Measurements from ENCODE around the gene ARID1B.
A peak's percentile ranks its signal among the peaks of the same experiment; 100 is the strongest.

Gene ARID1B

GRCh38 chr6:157148391-157149323 is 371.5 kb downstream of the ARID1B start:
- Histone ChIP-seq H3K27me3 (replicated peaks; ENCODE audit: control insufficient read depth, insufficient read depth, low read length) (no peaks in the 10 kb centered on the region), H3K4me1 (ENCODE audit: control insufficient read depth, insufficient read depth, low read length) (peaks cover 50% of the 10 kb centered on the region), H3K9ac (ENCODE audit: low read length) (peak overlapping the region; percentile 11), H3K36me3 (ENCODE audit: control insufficient read depth, insufficient read depth, low read length, severe bottlenecking) (peaks cover 20% of the 10 kb centered on the region), H3K9me3 (ENCODE audit: control insufficient read depth, low read length) (no peaks in the 10 kb centered on the region), H3K4me3 (ENCODE audit: low read length) (peak overlapping the region; percentile 38)
- peak; percentile 89 for DNase-seq (ENCODE audit: low read depth)

GRCh38 chr6:157150076-157150475 is 372.9 kb downstream of the ARID1B start:
- H3K27me3 ChIP-seq (replicated peaks; ENCODE audit: control insufficient read depth, insufficient read depth, low read length), result no peaks in the 10 kb centered on the region
- H3K4me1 ChIP-seq (ENCODE audit: control insufficient read depth, insufficient read depth, low read length), result peaks cover 40% of the 10 kb centered on the region

GRCh38 chr6:157151029-157151428 is 373.9 kb downstream of the ARID1B start:
- no peak for DNase-seq (ENCODE audit: low read depth)
- Histone ChIP-seq H3K36me3 (ENCODE audit: control insufficient read depth, insufficient read depth, low read length, severe bottlenecking) (peaks cover 27% of the 10 kb centered on the region), H3K4me1 (ENCODE audit: control insufficient read depth, insufficient read depth, low read length) (peaks cover 30% of the 10 kb centered on the region), H3K9me3 (ENCODE audit: control insufficient read depth, low read length) (no peaks in the 10 kb centered on the region), H3K4me3 (ENCODE audit: low read length) (no peak overlapping the region), H3K9ac (ENCODE audit: low read length) (no peak overlapping the region), H3K27me3 (replicated peaks; ENCODE audit: control insufficient read depth, insufficient read depth, low read length) (no peaks in the 10 kb centered on the region)

More at GRCh38 chr6:157150076-157150475, 372.9 kb downstream of the ARID1B start:
- H3K4me3 ChIP-seq (ENCODE audit: low read length), result no peak overlapping the region
- no peaks in the 10 kb centered on the region for H3K9me3 ChIP-seq (ENCODE audit: control insufficient read depth, low read length)
- H3K36me3 ChIP-seq (ENCODE audit: control insufficient read depth, insufficient read depth, low read length, severe bottlenecking), result peaks cover 24% of the 10 kb centered on the region
- DNase-seq (ENCODE audit: low read depth), result peak; percentile 26
- H3K9ac ChIP-seq (ENCODE audit: low read length), result no peak overlapping the region

- no peak overlapping the region for H3K9ac ChIP-seq (ENCODE audit: low read length)
- no peaks in the 10 kb centered on the region for H3K9me3 ChIP-seq (ENCODE audit: control insufficient read depth, low read length)
- peaks cover 27% of the 10 kb centered on the region for H3K4me1 ChIP-seq (ENCODE audit: control insufficient read depth, insufficient read depth, low read length)
- no peak overlapping the region for H3K4me3 ChIP-seq (ENCODE audit: low read length)
- no peaks in the 10 kb centered on the region for H3K27me3 ChIP-seq (replicated peaks; ENCODE audit: control insufficient read depth, insufficient read depth, low read length)
- DNase-seq (ENCODE audit: low read depth), result peak; percentile 74
- H3K36me3 ChIP-seq (ENCODE audit: control insufficient read depth, insufficient read depth, low read length, severe bottlenecking), result peaks cover 27% of the 10 kb centered on the region
Observed at GRCh38 chr6:157151989-157152388, 374.8 kb downstream of the ARID1B start.

- Histone ChIP-seq H3K9ac (ENCODE audit: low read length) (no peak overlapping the region), H3K27me3 (replicated peaks; ENCODE audit: control insufficient read depth, insufficient read depth, low read length) (no peaks in the 10 kb centered on the region), H3K4me1 (ENCODE audit: control insufficient read depth, insufficient read depth, low read length) (peaks cover 27% of the 10 kb centered on the region), H3K36me3 (ENCODE audit: control insufficient read depth, insufficient read depth, low read length, severe bottlenecking) (peaks cover 32% of the 10 kb centered on the region), H3K4me3 (ENCODE audit: low read length) (no peak overlapping the region), H3K9me3 (ENCODE audit: control insufficient read depth, low read length) (no peaks in the 10 kb centered on the region)
- DNase-seq (ENCODE audit: low read depth), result peak; percentile 18
Observed at GRCh38 chr6:157152556-157152955, 375.4 kb downstream of the ARID1B start.

- Histone ChIP-seq H3K4me3 (ENCODE audit: low read length) (no peak overlapping the region), H3K9ac (ENCODE audit: low read length) (no peak overlapping the region), H3K27me3 (replicated peaks; ENCODE audit: control insufficient read depth, insufficient read depth, low read length) (no peaks in the 10 kb centered on the region), H3K36me3 (ENCODE audit: control insufficient read depth, insufficient read depth, low read length, severe bottlenecking) (peaks cover 23% of the 10 kb centered on the region), H3K4me1 (ENCODE audit: control insufficient read depth, insufficient read depth, low read length) (peaks cover 11% of the 10 kb centered on the region), H3K9me3 (ENCODE audit: control insufficient read depth, low read length) (no peaks in the 10 kb centered on the region)
- no peak for DNase-seq (ENCODE audit: low read depth)
Observed at GRCh38 chr6:157155804-157156203, 378.6 kb downstream of the ARID1B start.

GRCh38 chr6:157157258-157157657 is 380.1 kb downstream of the ARID1B start:
- peaks cover 16% of the 10 kb centered on the region for H3K36me3 ChIP-seq (ENCODE audit: control insufficient read depth, insufficient read depth, low read length, severe bottlenecking)
- H3K9ac ChIP-seq (ENCODE audit: low read length), result no peak overlapping the region
- H3K27me3 ChIP-seq (replicated peaks; ENCODE audit: control insufficient read depth, insufficient read depth, low read length), result no peaks in the 10 kb centered on the region
- H3K9me3 ChIP-seq (ENCODE audit: control insufficient read depth, low read length), result no peaks in the 10 kb centered on the region
- no peak overlapping the region for H3K4me3 ChIP-seq (ENCODE audit: low read length)
- DNase-seq (ENCODE audit: low read depth), result no peak
- peaks cover 6% of the 10 kb centered on the region for H3K4me1 ChIP-seq (ENCODE audit: control insufficient read depth, insufficient read depth, low read length)

GRCh38 chr6:157158456-157158855 is 381.3 kb downstream of the ARID1B start:
- H3K36me3 ChIP-seq (ENCODE audit: control insufficient read depth, insufficient read depth, low read length, severe bottlenecking), result peaks cover 17% of the 10 kb centered on the region
- no peaks in the 10 kb centered on the region for H3K9me3 ChIP-seq (ENCODE audit: control insufficient read depth, low read length)
- no peak for DNase-seq (ENCODE audit: low read depth)
- H3K4me1 ChIP-seq (ENCODE audit: control insufficient read depth, insufficient read depth, low read length), result no peaks in the 10 kb centered on the region
- no peaks in the 10 kb centered on the region for H3K27me3 ChIP-seq (replicated peaks; ENCODE audit: control insufficient read depth, insufficient read depth, low read length)
- H3K9ac ChIP-seq (ENCODE audit: low read length), result no peak overlapping the region
- no peak overlapping the region for H3K4me3 ChIP-seq (ENCODE audit: low read length)

GRCh38 chr6:157158897-157159296 is 381.7 kb downstream of the ARID1B start:
- Histone ChIP-seq H3K4me1 (ENCODE audit: control insufficient read depth, insufficient read depth, low read length) (no peaks in the 10 kb centered on the region), H3K27me3 (replicated peaks; ENCODE audit: control insufficient read depth, insufficient read depth, low read length) (no peaks in the 10 kb centered on the region), H3K36me3 (ENCODE audit: control insufficient read depth, insufficient read depth, low read length, severe bottlenecking) (peaks cover 19% of the 10 kb centered on the region), H3K9ac (ENCODE audit: low read length) (no peak overlapping the region), H3K4me3 (ENCODE audit: low read length) (no peak overlapping the region), H3K9me3 (ENCODE audit: control insufficient read depth, low read length) (no peaks in the 10 kb centered on the region)
- DNase-seq (ENCODE audit: low read depth), result no peak

- Histone ChIP-seq H3K36me3 (ENCODE audit: control insufficient read depth, insufficient read depth, low read length, severe bottlenecking) (peaks cover 19% of the 10 kb centered on the region), H3K9ac (ENCODE audit: low read length) (no peak overlapping the region), H3K27me3 (replicated peaks; ENCODE audit: control insufficient read depth, insufficient read depth, low read length) (no peaks in the 10 kb centered on the region), H3K4me3 (ENCODE audit: low read length) (no peak overlapping the region), H3K9me3 (ENCODE audit: control insufficient read depth, low read length) (no peaks in the 10 kb centered on the region), H3K4me1 (ENCODE audit: control insufficient read depth, insufficient read depth, low read length) (no peaks in the 10 kb centered on the region)
- no peak for DNase-seq (ENCODE audit: low read depth)
Observed at GRCh38 chr6:157159348-157159747, 382.2 kb downstream of the ARID1B start.

GRCh38 chr6:157161912-157162311 is 384.7 kb downstream of the ARID1B start:
- no peak overlapping the region for H3K4me3 ChIP-seq (ENCODE audit: low read length)
- DNase-seq (ENCODE audit: low read depth), result no peak
- no peaks in the 10 kb centered on the region for H3K4me1 ChIP-seq (ENCODE audit: control insufficient read depth, insufficient read depth, low read length)
- no peaks in the 10 kb centered on the region for H3K27me3 ChIP-seq (replicated peaks; ENCODE audit: control insufficient read depth, insufficient read depth, low read length)
- no peak overlapping the region for H3K9ac ChIP-seq (ENCODE audit: low read length)
- no peaks in the 10 kb centered on the region for H3K9me3 ChIP-seq (ENCODE audit: control insufficient read depth, low read length)
- peaks cover 13% of the 10 kb centered on the region for H3K36me3 ChIP-seq (ENCODE audit: control insufficient read depth, insufficient read depth, low read length, severe bottlenecking)
